Cerebellar nuclear complex (tissue), 1 donor: ENCODE data around the gene SLC23A2.
"Not testable (repeated sequence)": the region's sequence is repeated elsewhere in the genome, so short reads cannot be mapped to it uniquely, and the experiment has no call there.

Source experiments
- DNase-seq, 2 experiments: peaks; one replicate each; lab custom pipeline; 2025; lab: John Stamatoyannopoulos, UW

The SLC23A2 gene

DNA sequence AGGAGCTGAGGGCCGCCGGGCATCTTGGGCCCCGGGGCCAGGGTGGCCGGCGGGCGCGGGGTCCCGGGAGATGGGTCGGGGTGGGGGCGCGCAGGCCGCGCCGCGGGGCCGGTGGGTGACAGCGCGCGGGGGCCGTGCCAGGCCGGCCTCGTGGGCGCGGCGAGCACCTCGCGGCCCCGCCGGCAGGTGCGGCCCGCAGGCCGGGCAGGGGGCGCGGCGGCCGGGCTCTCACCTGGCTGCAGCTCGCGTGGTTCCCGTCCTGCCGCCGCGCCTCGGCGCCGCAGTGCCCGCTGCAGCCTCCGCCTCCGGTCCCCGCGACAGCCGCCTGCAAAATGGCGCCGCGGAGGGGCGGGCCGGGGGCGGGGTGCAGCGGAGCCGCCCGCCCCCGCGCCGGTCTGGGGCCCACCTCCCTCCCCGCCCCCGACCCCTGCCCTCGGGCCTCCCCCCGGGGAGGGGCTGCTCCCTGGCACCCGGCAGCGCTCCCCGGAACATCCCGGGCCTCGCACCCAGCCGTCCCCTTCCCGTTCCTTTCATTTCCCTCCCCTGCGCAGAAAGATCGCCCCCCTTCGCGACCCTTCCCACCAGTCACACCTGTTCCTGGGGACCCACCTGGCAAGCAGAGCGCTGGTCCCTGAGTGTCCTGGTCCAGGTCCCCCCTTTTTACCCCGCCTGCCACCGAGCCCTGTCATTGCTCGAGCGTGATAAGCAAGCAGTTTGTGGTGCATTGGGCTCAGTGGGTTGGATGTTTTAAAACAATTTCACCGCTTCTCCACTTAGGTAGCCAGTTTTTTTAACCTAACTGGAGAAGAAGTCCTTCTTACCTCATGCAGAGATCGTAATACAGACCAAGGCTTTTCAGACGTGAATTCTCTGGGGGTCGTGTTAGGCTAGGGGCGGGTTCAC is at the start of gene SLC23A2:
Gene SLC23A2 (minus strand): TSS at position 337 of the 903 bp plus-strand sequence. CDS start 68,948 bp downstream, outside the sequence.
- DNase-seq = no peak

DNA sequence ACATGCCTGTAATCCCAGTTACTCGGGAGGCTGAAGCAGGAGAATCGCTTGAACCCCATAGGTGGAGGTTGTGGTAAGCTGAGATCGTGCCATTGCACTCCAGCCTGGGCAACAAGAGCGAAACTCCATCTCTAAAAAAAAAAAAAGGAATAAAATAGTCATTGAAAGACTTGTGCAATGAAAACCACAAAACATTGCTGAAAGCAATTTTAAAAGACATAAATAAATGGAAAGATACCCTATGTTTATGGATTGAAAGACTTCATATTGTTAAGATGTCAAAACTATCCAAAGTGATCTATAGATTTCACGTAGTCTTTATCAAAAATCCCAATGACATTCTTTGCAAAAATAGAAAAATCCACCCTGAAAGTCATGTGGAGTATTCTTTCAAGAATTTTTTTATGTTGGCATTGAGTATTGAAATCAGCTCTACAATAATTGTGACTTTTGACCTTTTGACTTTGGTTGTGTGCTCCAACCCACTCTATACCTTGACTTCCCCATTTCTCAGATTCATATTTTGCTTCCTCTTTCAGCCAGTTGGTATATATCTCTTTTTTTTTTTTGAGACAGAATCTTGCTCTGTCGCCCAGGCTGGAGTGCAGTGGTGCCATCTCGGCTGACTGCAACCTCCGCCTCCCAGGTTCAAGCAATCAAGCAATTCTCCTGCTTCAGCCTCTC is 45.5 kb upstream of the SLC23A2 start:
- no peak for DNase-seq

DNA sequence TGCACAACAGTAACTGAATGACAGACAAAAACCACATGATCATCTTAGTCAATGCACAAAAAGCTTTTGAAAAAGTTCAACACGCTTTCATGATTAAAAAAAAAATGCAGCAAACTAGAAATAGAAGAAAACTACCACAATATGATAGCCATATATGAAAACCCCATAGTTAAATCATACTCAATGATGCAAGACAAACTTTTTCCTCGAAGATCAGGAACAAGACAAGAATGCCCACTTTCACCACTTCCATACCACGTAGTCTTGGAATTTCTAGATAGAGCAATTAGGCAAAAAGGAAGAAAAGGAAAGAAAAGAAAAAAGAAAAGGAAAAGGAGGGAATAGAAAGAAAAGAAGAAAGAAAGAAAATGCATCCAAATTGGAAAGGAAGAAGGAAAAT is 44.6 kb upstream of the SLC23A2 start:
- no peak for DNase-seq

DNA sequence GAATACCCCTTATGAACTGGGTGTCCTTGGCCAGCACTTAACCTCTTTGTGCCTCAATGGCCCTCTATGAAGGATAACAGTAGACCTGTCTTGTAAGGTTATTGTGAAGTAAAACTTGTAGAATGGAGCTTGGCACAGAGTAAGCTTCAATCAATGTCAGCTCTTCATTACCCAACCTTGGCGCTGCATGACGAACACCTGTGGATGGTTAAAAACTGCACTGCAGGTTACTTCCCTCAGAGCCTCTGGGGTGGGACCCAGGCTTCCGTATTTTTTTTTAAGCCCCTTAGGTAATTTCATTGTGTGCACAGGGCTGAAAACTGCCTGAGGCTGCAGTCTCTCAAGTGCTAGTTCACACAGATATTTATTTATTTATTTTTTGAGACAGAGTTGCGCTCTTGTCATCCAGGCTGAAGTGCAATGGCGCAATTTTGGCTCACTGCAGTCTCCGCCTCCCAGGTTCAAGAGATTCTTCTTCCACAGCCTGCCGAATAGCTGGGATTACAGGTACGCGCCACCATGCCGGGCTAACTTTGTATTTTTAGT is 42.8 kb upstream of the SLC23A2 start:
- no peak for DNase-seq

DNA sequence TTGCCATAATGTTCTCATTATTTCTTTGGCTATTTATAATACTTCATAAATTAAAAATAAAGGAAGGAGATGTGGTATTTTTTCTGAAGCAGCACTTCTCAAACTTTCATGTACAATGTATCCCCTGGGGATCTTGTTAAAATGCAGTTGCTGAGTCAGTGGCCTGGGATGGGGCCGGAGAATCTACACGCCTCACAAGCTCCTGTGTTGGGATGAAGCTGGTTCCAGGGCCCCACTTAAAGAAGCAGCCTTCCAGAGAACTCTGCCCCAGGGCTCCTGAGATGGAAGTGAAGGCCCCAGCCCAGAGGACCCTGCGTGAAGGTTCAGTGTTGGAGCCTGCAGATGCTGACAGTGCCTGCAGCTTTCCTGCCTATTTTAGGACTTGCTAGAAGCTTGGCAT is 40.1 kb upstream of the SLC23A2 start:
- no peak for DNase-seq

DNA sequence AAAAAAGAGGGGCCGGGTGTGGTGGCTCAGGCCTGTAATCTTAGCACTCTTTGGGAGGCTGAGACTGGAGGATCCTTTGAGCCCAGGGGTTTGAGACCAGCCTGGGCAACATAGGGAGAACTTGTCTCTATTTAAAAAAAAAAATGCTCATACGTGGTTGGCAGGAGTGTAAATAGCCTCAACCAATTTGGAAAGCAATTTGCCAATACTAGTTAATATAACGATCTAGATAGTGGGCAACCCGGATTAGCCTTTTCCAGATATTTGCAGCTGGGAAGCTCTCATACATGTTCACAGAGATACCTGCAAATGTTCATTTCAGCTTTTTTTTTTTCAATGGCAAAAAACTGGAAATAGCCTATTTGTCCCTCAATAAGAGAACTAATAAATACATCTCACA is 39.0 kb upstream of the SLC23A2 start:
- no peak for DNase-seq

DNA sequence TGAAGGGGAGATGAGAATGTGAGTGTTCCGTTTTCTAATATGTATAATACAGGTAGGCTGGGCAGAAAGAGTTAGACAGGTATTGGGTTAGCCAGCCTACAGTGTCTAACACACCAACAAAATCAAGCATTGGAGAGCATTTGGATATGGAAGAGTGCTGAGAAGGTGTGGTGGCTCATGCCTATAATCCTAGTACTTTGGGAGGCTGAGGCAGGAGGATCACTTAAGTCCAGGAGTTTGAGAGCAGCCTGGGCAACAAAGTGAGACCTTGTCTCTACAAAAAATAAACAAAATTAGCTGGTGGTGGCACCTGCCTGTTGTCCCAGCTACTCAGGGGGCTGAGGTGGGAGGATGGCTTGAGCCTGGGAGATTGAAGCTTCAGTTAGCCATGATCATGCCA is 38.6 kb upstream of the SLC23A2 start:
- no peak for DNase-seq

DNA sequence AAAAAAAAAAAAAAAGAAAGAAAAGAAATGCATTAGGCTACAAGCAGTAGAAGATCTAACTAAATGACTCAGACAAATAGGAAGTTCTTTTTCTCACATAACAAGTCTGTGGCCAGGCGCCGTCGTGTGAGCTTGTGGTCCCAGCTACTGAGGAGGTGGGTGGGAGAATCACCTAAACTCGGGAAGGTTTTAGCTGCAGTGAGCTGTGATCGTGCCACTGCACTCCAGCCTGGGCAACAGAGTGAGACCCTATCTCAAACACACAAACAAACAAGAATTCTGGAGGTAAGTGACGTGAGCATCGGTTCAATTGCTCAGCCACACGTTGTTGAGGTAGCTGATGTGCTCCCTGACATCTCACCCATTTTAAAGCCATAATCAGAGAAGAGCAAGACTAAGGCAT is 37.9 kb upstream of the SLC23A2 start:
- no peak for DNase-seq

DNA sequence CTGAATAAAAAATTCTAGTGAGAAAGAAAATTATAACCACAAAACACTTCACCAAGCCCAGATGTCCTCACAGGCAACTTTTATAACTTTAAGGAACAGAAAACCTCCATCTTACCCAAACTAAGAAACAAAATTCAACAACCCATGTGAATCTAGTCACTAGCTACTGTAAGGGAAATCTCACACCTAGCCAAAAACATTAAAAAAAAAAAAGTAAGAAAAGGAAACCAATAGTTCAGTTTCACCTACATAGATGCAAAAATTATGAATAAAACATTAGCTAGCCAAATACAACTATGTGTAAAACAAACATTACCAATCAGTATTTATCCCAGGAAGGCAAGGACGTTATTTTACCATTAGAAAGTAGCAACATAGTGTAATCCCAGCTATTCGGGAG is 35.5 kb upstream of the SLC23A2 start:
- no peak for DNase-seq

DNA sequence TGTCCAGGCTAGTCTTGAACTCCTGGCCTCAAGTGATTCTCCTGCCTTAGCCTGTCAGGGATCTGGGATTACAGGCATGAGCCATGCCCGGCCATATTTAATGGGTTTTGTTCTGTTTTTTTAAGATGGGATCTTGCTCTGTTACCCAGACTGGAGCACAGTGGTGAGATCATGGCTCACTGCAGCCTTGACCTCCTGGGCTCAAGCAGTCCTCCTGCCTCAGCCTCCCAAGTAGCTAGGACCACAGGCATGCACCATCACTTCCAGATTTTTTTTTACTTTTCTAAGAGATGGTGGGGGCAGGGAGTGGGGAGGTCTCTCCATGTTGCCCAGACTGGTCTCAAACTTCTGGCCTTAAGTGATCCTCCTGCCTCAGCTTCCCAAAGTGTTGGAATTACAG is 34.2 kb upstream of the SLC23A2 start:
- DNase-seq = not testable (repeated sequence)

DNA sequence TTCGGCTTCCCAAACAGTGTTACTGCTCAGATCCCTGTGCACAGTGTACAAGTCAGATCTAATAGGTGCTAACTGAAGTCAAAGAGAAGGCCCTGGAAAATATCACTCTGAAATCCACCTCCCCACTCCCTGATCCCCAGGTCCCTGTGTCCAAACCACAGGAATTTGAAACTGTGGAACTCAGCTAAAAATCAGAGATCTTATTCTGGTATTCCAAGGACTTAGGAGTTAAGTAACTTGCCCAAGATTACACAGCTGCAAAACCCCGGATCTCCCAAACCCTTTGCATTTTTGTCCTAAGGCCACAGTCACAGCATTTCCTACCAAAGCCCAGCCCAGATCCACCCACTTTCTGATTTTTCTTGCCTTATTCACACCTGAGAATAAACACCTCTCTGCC is 32.3 kb upstream of the SLC23A2 start:
- DNase-seq = no peak

DNA sequence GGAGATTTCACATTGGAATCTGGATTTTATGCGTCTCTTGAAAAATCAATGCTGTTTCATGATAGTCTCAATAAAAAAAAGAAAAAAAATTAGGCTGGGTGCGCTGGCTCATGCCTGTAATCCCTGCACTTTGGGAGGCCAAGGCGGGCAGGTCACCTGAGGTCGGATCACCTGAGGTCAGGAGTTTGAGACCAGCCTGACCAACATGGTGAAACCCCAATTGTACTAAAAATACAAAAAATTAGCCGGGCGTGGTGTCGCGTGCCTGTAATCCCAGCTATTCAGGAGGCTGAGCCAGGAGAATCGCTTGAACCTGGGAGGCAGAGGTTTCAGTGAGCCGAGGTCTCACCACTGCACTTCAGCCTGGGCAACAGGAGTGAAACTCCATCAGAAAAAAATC is 30.4 kb upstream of the SLC23A2 start:
- DNase-seq = not testable (repeated sequence)

DNA sequence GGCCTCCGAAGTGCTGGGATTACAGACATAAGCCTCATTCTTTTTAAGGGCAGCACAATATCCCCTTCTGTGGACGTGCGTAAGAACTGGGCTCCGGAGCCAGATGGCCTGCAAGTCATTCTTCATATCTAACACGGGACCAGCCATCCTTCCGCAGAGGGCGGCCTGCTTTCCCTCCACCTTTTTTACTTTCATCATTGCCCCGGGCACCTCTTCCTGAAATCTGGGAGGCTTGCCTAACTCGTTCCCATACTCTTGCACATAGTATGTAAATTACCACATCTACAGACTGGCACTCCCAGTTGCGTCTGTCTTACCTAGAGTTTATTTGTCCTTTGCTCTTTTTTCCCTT is 29.9 kb upstream of the SLC23A2 start:
- DNase-seq = no peak

DNA sequence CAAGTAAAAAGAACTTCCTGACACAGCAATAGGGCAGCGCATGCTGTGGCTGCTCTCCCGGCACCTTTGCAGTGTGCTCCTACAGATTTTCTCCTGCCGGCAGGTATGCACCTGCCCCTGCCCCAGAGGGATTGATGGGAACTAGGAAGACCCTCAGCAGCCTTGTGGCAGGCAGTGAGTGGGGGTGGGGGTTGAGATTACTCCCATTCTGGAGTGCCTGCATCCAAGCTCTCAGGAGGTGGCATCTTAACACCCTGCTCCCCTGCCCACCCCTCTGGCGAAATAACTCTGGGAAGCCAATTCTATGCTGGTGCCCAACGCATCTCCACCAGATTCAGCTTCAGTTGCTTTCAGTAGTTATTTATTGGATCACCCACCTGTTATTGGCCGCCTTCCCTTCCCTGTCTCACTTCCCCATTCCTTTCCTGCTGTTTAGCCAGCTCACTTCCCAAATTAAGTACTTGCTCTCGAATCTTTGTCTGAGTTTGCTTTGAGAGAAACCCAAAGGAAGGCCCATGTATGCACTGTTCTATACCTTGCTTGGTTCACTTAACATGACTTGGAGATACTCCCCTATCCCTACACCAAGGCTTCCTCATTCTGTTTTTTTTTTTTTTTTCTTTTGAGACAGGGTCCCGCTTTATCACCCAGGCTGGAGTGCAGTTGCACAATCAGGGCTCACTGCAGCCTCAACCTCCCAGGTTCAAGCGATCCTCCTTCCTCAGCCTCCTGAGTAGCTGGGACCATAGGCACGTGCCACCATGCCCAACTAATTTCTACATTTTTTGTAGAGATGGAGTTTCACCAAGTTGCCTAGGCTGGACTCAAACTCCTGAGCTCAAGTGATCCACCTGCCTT is 29.3 kb upstream of the SLC23A2 start:
- no peak for DNase-seq

DNA sequence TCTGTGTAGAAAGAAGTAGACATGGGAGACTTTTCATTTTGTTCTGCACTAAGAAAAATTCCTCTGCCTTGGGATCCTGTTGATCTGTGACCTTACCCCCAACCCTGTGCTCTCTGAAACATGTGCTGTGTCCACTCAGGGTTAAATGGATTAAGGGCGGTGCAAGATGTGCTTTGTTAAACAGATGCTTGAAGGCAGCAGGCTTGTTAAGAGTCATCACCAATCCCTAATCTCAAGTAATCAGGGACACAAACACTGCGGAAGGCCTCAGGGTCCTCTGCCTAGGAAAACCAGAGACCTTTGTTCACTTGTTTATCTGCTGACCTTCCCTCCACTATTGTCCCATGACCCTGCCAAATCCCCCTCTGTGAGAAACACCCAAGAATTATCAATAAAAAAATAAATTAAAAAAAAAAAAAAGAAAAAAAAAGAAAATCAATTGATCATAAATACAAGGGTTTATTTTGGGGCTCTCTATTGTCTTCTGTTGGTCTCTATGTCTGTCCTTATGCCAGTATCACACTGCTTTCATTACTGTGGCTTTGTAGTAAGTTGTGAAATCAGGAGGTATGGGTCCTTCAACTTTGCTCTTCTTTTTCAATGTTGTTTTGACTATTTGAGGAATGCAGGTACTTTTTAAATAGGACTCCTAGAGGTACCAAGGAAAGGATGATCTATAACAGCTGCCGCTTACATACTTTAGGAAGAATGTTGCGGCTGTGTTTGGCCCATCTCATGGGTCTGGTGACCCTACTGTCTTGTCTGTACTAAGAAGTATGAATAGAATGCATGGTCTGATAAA is 27.1 kb upstream of the SLC23A2 start:
- not testable (repeated sequence) for DNase-seq

DNA sequence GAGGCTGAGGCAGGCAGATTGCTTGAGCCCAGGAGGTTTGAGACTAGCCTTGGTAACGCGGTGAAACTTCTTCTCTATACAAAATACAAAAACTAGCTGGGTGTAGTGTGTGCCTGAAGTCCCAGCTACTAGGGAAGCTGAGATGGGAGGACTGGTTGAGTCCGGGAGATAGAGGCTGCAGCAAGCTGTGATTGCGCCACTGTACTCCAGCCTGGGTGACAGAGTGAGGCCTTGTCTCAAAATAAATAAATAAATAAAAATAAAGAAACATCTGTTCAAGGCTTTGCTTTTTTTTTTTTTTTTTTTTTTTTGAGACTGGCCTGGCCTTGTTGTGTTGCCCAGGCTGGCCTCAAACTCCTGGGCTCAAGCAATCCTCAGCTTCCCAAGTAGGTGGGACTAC is 23.7 kb upstream of the SLC23A2 start:
- no peak for DNase-seq

DNA sequence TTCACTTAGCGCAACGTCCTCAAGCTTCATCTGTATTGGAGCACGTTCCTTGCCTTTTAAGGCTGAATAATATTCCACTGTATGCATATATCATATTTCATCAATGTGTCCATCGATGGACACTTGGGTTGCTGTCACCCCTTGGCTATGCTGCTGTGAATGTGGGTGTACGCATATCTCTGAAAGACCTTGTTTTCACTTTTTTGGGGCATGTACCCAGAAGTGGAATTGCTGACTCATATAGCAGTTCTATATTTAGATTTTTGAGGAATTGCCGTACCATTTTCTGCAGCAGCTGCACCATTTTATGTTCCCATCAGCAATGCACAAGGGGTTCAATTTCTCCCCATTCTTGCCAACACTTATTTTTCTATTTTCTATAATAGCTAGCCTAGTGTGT is 22.8 kb upstream of the SLC23A2 start:
- no peak for DNase-seq

DNA sequence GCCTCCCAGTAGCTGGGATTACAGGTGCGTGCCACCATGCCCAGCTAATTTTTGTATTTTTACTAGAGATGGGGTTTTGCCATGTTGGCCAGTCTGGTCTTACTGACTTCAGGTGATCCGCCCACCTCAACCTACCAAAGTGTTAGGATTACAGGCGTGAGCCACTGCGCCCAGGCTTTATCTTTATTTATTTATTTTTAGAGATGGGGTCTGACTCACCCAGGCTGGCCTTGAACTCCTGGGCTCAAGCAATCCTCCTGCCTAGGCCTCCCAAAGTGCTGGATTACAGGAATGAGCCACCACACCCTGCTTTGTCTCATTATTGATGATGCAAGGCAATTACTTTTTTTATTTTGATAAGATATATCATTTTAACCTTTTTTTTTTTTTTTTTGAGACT is 21.9 kb upstream of the SLC23A2 start:
- not testable (repeated sequence) for DNase-seq

DNA sequence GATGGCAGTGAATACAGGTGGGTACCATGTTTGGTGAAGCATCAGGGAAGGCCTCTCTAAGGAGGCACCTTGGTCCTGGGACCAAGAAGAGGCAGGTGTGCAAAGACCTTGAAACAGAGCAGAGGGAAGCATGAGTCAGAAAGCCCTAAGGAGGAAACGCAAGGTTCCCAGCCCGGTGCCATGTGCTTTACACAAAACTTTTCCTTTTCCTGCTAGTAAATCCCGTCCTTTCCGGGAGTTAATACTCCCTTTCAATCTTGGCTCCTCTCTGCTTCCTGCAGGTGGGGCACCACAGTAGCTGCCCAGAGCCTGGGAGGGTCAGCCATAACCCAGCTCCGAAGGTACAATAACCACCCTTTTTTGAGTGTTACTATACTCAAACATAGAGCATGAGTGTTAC is 19.4 kb upstream of the SLC23A2 start:
- no peak for DNase-seq

DNA sequence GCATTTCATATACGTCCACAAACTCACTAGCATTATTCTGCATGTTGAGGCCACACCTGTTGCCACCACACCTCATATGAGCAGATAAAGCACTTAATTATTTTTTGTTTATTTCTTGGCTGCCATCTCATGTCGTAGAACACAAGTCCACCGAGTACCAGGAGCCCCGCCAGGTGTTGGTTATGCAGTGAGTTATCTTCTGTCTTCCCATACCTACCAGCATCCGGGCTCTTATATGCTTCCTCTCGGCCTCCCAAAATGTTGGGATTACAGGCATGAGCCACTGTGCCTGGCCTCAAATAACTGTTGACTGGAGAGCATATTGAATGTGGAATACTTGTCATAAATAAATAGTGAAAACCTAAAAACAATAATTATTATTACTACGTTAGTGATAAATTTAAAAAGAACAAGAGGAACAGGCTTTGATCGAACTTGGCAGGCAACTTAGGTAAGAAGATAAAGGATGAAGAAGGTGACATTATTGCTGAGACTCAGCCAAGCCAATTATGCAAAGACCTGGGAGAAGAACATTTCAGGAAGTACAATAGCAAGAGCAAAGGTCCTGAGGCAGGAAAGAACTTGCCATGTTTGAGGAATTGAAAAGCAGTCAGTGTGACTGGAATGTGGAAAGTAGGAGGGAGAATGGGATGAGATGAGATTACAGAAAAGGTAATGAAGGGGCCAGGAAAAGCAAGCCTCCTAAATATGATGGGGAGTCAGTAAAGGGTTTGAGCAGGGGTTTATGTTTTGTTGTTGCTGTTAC is 12.6 kb upstream of the SLC23A2 start:
- DNase-seq = no peak

DNA sequence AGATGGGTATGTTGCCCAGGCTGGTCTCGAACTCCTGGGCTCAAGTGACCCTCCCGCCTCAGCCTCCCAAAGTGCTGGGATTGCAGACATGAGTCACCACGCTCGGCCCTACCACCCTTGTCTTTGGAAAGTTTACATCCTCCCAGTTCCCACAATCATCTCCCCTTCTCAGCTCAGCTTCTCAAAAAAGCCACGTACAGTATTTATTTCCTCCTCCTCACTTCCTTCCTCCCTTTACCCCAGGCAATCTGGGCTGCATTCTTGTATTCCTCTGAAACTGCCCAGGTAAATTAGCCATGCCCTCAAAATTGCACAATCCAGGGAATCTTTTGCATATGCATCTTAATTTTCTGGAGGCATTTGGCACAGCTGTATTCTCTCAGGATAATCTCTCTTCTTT is 7.4 kb upstream of the SLC23A2 start:
- no peak for DNase-seq
